NCI-H2196 (cell line): ENCODE results near the gene DMRTA2.

Experiments
- DNase-seq: peaks from one replicate; lab custom pipeline; 2025; ENCODE audit not compliant: unreplicated experiment; lab: John Stamatoyannopoulos, UW

The DMRTA2 gene

DNA sequence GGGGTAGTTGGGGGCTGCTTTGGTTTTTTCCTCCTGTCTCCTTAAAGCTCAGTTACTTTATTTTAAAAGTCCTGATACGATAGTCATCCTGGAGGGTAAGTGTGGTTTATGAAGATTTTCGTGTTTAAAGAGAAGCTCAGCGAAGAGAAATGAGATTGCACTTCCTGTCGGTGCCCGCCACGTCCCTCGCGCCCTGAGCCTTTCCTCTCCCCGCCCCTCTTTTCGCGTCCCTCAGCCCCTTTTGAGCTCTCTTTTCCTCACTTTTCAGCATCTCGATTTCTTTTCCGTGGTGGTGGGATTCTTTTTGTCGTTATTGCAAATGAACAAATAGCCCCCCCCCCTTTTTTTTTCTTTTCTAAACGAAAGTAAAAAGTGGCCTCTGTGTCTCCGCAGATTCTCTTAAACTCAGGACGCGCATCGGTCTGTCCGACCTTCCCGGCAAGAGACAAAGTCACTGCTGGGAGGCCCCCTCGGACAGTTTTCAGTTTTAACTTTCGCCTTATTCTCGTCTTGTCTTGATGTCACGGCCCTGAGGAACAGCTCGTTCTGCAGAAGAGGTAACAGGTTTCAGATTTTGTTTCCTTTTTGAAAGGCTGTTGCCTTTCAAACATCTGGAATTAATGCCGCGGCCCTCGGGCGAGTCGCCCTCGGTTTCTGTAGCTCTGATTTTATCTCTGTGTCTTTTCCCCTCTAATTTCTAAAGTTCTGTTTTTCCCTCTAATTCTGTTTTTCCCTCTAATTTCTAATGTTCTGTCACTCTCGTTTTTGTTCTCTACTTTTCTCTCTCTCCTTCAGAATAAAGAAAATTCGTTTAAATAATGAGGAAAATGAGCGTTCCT, 1.0 kb upstream of the DMRTA2 start:
- no peak for DNase-seq

DNA sequence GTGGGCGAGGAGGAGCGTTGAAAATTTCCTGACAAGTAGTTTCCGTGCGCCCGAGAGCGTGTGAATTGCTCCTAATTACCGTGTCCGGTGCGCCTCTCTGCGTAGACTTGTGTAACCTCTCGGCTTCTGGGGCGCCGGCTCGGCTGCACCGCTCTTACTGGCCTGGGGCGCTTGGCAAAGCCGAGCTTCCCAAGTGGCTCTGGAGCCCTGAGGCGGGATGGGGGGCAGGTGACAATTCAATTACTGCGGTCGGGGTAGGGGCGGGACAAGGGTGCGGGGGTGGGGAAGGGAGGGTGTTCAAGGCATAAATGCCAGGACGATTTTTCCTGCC, 392 bp upstream of the DMRTA2 start:
- DNase-seq = no peak

DNA sequence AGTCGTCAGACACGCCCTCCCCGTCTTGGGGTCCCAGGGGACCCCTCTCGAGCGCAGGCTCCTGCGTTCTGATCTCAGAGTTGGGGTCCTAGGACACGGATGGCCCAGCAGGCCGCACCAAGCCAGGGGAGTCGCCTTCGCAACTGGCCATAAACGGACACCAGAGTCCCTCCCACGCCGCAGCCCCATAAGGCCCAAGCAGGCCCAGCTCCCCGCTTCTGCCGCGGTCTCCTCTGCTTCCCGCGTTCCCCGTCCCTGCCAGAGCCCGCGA, 633 bp downstream of the DMRTA2 start:
- no peak for DNase-seq

DNA sequence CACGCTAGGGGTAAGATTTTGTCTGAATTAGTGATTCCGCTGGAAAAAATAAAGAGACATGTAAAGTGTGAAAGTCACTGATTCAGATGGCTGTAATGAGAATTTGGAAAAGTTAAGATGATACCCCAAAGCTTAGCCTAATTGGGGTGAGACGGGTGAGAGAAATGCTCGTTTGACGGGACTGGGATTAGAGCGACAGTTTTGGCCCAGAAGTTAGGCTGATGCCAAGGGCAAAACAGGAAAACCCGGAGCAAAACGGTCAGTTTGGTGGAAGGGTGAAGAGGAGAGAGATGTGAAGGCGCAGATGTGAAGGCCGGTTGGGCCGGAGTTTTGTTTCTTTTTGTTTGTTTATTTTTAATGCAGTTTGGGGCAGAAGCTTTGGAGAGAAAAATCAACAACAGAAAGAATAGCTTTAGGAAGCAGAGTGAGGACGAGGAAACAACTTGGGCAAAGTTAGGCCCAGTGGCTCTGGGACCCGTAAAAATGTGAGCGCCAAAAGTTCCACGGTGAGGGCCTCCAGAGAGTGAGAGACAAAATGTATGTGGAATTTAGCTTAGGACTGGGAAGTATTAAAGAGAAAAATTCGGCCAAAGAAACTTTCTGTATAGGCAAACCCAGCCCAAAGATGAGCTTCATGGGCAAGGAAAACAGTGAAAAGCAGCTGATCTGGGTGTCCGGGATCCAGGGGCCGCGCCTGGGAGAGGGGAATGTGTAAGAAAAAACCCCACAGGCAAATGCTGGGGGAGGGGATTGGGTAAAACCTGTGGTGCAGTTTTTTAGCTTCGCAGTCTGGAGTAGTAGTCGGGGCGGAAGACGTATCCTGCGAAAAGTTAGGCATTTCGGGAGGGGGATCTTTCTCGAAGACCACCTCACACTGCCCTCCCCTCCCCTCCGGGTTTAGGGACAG, 1.2 kb downstream of the DMRTA2 start:
- no peak for DNase-seq

DNA sequence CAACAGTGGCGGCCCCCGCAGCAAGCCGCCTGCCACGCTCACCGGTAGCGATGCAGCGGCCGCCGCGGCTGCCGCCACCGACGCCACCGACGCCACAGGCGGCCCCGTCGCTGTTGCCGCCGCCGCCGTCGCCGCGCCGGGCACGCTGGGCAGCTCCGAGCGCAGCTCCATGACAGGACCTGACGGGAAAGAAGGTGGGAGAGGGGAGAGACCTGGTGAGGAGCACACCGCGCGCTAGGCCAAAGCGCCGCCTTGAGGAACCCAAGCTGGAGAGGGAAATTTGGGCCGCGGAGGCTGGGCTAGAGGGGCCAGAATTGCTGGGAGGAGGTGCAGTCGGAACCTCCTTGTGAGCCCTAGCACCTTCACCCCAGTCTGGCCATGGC, 1.9 kb downstream of the DMRTA2 start:
- no peak for DNase-seq

DNA sequence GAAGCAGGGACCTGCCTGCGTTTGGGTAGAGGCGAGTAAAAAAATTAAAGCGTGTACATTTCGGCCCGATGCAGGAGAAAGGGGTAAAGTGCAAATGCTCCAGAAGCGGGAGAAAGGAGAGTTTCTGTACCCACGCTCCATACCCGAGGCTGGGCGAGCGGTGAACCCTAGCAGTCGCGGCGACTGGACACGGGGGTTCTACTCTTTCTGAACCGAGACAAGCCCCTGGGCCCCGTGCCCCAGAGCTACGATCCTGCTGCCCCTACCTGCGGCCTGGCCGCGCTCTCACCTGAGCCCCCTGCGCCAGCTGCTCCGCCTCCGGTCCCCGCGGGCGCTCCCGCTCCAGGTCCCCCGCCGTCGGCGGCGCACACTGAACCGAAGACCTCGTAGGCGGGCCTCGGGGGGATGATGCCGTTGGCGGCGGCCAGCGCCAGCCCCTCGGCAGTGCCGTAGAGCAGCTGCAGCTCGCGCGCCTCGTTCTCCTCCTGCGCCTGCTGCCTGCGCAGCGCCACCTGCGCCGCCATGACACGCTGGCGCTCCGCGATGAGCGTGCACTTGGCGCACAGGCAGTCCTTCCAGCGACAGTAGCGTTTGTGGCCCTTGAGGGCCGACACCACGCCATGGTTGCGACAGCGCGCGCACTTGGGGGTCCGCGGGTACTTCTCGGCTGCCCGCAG, 2.4 kb downstream of the DMRTA2 start:
- no peak for DNase-seq

DNA sequence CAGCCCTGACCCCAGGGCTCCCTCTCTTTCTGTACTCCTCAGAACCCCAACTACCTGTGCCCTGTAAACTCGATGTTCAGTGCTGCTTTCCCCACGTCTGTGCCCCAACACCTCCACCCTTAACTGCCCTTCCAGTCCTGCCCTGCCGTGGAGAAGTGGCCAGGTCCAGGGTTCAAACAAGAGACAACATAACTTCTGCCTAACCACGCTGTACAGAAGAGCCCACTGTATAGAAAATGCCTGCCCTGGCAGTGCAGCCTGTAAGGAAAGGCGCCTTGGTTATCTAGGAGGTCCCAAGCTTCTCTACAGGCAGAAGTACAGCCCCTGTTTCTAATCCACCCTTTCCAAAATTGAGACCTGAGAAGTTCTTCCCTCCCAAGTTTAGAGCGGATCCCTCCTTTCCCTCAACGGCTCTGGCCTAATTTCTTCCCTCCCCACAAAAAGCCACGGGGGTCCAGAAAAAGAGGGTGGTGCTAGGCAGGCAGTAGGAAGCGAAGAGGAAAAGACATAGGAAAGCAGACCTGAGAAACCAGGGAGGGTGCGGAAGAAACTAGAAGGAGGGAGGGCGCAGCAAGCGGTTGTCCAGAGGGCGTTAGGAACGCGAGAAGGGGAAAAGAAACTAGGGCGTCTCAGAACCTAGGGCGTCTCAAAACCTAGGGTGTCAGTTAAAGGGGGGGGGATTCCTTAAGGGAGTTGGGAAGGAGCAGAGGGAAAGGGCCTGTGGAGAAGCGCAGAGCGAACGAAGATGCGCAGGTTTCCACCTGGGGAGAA, 3.2 kb downstream of the DMRTA2 start:
- no peak for DNase-seq

DNA sequence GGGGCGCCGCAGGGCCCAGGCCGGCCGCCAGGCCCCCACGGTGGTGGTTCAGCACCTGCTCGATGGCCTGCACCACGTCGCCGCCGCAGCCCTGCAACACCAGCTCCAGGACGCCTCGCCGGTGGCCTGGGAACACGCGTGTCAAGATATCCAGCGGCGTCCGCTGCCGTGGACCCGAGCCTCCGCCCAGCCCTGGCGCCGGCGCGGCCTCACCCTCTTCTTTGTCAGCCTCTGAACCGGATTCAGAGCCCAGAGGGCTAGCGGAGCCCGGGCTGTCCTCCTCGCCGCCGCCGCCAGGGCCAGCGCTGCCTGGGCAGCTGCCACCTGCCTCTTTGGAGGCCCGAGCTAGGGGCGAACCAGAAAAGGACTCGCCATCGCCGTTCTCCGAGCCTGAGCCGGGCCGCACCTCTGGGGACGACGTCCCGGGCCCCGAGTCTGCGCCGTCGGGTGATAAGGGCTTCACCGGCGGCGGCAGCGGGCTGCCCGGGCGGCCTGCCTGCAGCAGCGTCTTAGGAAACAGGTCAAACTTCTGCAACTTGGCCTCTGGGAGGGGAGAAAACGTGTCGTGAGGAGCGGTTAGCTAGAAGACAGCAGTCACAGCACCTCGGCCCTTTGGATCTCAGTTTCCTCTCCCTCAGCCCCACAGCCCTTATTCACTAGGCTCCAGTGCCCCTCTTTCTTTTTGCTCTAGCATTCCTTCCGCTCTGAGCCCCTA, 3.9 kb downstream of the DMRTA2 start:
- DNase-seq = no peak

DNA sequence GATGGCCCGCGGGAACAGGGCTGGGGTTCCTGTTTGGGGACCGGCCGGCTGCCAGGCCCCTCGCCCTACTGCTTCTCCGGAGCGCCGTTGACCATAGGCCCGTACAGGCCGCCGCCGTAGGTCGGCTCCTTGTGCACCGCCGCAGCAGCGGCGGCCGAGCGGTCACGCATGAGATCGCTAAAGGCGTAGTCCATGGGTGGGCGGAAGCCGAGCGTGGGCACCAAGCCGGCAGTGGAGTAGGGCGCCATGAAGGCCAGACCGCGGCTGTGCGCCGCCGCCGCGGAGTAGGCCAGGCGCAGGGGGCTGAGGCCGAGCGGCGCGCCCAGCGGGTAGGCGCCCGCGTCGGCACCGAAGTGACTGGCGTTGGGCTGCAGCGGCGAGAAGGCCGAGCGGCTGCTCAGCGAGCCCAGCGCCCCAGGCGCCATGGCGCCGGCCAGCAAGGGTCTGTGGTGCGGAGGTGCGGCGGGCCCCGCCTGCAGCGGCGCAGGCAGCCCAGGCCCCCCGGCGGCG, 4.6 kb downstream of the DMRTA2 start:
- no peak for DNase-seq

DNA sequence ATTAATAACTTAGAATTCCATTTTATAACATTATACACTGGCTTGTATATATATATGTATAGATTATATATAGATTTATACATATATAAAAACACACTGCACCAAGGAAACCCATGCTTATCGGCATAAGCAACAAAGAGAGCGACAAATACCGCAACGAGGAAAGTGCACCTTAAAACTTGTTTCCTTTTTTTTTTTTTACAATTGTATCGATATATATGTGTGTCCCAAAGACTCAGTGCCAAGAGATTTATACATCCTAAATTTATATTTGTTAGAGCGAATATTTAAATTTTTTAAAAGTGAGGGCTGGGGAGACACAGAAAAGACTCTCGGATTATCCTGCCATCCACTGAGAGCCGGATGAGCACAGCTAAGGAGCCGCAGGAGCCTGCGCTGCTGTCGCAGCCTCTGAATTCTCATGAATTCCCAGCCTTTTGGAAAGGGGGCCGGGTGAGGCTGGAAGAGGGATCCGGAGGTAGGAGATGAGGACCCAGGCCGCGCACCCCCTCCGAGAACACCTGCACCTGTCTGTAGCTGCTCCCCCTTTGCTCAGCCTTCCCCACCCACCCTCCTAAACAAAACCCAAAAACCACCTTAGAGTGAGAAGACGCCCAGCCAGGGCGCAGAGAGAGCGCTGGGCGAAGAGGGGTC, 5.2 kb downstream of the DMRTA2 start:
- no peak for DNase-seq

DNA sequence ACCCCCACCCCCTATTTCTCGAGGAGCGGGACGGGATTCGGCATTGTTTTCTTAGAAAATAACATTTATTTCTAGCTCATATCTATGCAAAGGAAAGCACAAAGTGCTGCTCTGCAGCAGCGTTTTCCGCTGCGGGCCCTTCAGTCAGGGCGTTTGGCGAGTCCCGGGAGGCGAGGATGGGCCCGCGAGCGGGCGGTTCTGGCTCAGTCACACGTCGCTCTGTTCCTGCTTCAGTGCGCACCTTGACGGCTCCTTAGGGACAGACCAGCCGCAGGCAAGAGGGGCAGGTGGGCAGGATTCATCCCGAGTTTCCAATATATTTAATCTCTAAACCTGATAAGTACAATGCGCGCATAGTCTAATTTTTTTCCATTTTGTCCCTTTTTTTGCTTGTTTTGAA, 5.7 kb downstream of the DMRTA2 start:
- no peak for DNase-seq

DNA sequence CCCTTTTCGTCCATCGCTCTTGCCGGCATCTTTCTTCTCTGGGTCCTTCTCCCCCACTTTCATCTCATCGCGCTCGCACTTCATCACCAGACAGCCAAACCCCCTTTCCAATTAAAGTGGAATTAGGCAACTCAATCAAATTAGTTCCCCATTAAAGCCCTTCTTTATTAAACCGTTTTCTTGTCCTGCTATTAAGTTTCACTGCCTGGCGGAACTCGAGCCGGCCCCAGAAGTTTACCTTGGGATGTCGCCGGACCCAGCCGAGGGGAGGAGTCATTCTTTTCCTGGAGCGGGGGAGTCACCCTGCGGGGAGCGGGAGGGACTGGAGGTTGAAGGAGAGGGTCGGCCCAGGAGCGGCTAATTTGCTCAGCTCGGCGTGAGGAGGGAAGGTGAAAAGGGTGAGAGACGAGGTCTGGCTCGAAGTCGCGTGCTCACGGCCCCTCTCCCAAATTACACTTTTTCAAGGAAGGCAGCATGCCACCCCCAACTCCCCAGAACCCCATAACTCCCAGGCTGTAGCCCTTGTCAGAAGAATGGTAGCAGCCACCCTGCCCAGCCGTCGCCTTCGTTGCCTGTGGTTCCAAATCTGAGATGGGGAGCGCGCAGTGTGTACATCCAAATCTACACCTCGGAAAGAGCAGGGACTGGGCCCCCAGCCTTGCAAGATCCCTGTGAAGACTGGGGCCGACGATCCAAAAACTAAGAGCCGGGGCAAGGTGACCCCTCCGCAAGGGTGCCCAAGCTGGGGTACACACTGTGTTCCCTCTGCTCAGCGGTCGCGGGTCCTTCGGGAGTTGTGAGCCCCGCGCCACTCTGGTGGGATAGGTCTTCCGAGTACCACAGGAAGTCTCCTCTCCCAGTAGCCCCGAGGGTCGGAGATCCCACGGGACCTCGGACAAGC, 6.4 kb downstream of the DMRTA2 start:
- DNase-seq = no peak

DNA sequence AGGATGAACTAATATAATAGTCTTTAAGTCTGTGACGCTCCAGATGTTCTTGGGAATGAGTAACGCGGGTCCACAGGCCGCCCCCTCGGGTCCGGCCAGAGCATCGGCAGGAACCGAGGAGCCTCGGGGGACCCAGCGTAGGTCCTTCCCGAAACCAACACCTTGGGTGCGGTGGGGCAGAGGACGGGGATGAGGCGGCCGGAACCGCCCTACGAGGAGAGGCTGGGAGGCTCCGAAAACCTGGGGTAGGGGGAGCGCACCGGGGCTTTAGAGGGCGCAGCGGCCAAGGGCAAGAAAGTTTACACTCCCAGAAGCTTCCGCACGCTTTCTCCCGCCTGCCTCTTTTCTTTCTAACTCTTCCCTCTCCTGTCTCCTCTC, 7.1 kb downstream of the DMRTA2 start:
- no peak for DNase-seq

DNA sequence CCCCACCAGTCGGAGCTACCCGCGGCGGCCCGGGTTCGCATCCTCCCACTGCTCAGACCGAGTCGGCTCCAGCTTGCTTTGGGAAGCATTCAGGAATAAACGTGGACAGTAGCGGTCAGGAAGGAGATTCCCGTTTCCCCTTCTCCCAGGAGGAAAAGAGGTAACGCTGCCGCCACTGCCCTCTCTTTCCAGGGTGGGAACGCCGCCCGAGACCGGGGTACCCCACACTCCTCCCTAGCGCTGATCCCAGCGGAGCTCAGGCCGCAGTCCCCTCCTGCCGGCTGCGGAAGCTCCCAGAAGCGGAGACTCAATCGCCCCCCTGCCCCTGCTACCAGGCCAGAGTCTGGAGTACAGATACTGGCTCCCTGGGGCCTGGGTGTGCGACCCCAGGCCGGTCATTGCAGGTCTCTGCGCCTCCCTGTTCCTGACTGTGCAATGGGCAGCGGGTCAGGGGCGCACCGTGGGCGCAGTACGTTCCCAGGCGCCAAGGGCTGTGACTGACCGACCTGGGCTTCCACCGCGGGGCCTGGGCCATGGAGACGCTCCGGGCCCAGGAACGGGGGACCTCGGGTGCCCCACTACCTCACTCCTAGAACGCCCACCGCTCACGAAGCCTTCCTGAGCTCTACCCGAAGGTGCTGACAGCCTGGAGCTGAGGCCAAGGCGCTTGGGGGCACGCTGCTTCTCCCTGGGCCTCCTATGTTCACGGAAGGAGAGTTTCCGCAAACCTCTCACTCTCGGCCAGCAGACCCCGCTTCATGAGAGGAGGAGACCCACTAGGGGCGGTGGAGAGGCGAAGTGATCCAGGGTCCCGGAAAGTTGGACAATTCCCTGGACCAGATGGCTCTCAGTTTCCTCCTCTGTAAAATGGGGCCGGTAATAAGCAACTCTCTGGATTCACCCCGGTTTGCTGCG, 7.8 kb downstream of the DMRTA2 start:
- no peak for DNase-seq

DNA sequence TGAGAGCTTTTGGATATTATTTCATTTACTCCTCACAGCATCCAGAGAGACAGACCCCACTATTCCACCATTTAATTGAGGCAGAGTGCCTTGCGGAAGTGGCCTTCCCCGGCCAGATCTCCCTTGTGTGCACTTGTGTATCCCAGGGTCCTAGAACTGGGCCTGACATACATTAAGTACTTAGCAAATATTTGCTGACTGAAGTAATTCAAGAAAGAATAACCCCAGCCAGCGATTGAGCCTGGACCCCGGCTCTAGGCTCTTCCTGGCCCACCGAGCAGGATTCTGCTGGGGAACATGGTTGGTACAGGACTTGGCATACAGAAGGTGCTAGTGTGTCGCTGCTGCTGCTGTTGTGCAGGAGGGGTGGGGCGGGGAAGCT, 8.4 kb downstream of the DMRTA2 start:
- no peak for DNase-seq

DNA sequence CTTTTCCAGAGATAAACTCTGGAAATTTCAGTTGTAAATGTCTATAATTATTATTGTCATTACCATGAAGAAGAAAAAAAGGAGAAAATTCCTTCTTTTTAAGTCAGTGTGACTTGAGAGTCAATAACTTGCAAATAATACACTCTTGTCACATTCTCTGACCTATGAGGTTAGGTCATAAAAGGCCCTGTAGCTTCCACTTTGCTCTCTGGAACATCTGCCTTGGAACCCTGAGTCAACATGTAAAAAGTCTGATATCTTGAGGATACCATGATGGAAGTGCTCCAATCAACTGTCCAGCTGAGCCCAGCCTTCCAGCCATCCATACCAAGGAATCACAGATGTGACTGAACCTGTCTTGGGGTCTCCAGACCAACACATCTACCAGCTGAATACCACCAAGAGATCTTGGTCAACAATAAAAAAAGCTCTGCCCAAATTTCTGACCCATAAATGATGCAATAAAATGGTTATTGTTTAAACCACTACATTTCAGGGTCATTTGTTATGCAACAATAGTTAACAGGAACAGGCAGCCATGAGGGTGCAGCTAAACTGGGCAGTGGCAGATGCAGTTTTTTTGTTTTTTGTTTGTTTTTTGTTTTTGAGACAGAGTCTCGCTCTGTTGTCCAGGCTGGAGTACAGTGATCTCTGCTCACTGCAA, 10.3 kb downstream of the DMRTA2 start:
- DNase-seq = no peak

DNA sequence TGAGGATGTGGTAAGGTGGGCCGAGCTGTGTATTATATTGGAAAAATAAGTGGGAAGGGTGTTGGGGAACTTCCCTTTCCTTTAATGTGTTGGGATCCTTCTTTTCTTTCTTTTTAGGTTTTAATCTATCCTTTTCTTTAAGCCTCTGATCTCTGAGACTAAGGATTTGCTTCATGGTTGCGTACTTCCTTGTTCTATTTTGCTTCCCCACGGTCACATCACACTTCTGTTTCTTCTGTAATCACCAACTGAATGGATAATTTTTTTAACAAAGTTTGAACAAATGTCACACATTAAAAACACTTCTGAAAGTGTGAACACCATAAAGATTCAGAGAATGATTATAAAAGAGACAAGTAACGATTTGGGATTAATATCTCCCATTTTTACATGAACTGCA, 17.4 kb downstream of the DMRTA2 start:
- DNase-seq = no peak
